CD14-positive monocyte (primary cell): Measurements from ENCODE around the gene TTC32. TPM values are rescaled to one million over a fixed set of nuclear protein-coding genes. Genes with fewer than 3 reads are reported as not detected.
"Not testable (repeated sequence)": the region's sequence is repeated elsewhere in the genome, so short reads cannot be mapped to it uniquely, and the experiment has no call there.

Experiments
- DNase-seq, 3 donors: peaks; one replicate each; pipeline ENCODE4 v3.0.0-alpha.2; 2011 to 2022
- H2AFZ ChIP-seq: 2 replicates; pipeline ENCODE4 v1.6.0; 2012; ENCODE audit warnings: mild to moderate bottlenecking, low read depth, low read length, inconsistent platforms; ENCODE audit not compliant: insufficient read depth, poor library complexity, severe bottlenecking
- H3K27ac ChIP-seq, 2 donors: 1 replicate in 1 of 2; 2 replicates in 1 of 2; pipeline ENCODE4 v1.5.1; 2012 to 2013; ENCODE audit warnings: low read length in 2 of 2, control low read depth in 1 of 2, inconsistent platforms in 1 of 2, low read depth in 1 of 2, mild to moderate bottlenecking in 1 of 2
- H3K27me3 ChIP-seq, 2 donors: one replicate each; pipeline versions ENCODE4 v1.6.0 to v1.6.1; 2011 to 2013; ENCODE audit warnings: low read length in 2 of 2; ENCODE audit not compliant: control insufficient read depth in 2 of 2, insufficient read depth in 2 of 2
- H3K36me3 ChIP-seq, 2 donors: replicated peaks in 1 of 2; 1 replicate in 1 of 2; 2 replicates in 1 of 2; pipeline versions ENCODE4 v1.5.1 to v1.6.1; 2012 to 2013; ENCODE audit warnings: low read length in 2 of 2, control low read depth in 1 of 2, inconsistent platforms in 1 of 2, mild to moderate bottlenecking in 1 of 2; ENCODE audit not compliant: insufficient read depth in 2 of 2, control insufficient read depth in 1 of 2
- H3K4me1 ChIP-seq, 2 donors: 1 replicate in 1 of 2; 2 replicates in 1 of 2; pipeline versions ENCODE4 v1.5.1 to v1.6.1; 2012 to 2013; ENCODE audit warnings: low read length in 2 of 2, control low read depth in 1 of 2, inconsistent platforms in 1 of 2, mild to moderate bottlenecking in 1 of 2, moderate library complexity in 1 of 2; ENCODE audit not compliant: insufficient read depth in 2 of 2, control insufficient read depth in 1 of 2
- H3K4me2 ChIP-seq: replicated peaks from 2 replicates; pipeline ENCODE3; 2012; ENCODE audit warnings: low read length, moderate library complexity, mild to moderate bottlenecking; ENCODE audit not compliant: poor library complexity, severe bottlenecking; ENCODE audit errors: extremely low read depth
- H3K4me3 ChIP-seq, 3 experiments: fragments of 200-600 bp in 1 of 3; sonication (generic) in 1 of 3; replicated peaks in 1 of 3; 1 replicate in 2 of 3; 2 replicates in 1 of 3; pipeline ENCODE4 v1.5.1; 2011 to 2013; ENCODE audit warnings: low read length in 3 of 3, mild to moderate bottlenecking in 3 of 3, control low read depth in 2 of 3, low read depth in 2 of 3, inconsistent platforms in 1 of 3, moderate library complexity in 1 of 3
- H3K79me2 ChIP-seq: 2 replicates; pipeline ENCODE4 v1.6.0; 2012; ENCODE audit warnings: mild to moderate bottlenecking, control low read depth, inconsistent platforms, low read length, moderate library complexity; ENCODE audit not compliant: insufficient read depth
- H3K9ac ChIP-seq: 2 replicates; pipeline ENCODE4 v1.6.0; 2017; ENCODE audit warnings: low read length, mild to moderate bottlenecking; ENCODE audit not compliant: insufficient read depth, poor library complexity, severe bottlenecking
- H3K9me3 ChIP-seq, 2 donors: replicated peaks in 1 of 2; 1 replicate in 1 of 2; 2 replicates in 1 of 2; pipeline versions ENCODE4 v1.5.1 to v1.6.1; 2012 to 2013; ENCODE audit warnings: low read length in 2 of 2, control low read depth in 1 of 2; ENCODE audit not compliant: control insufficient read depth in 1 of 2, insufficient read depth in 1 of 2
- H4K20me1 ChIP-seq: 2 replicates; pipeline ENCODE4 v1.6.0; 2012; ENCODE audit warnings: mild to moderate bottlenecking, low read length, control low read depth, moderate library complexity; ENCODE audit not compliant: insufficient read depth
- H3K27ac Mint-ChIP-seq, 7 donors: one replicate each; pipeline ENCODE4 v1.8.0; 2020; ENCODE audit warnings: mild to moderate bottlenecking in 7 of 7, mixed read lengths in 7 of 7, moderate library complexity in 6 of 7, inconsistent platforms in 2 of 7
- H3K27me3 Mint-ChIP-seq, 3 donors: one replicate each; pipeline ENCODE4 v1.8.0; 2021 to 2022; ENCODE audit warnings: low read depth in 3 of 3, mild to moderate bottlenecking in 3 of 3, mixed read lengths in 3 of 3, moderate library complexity in 3 of 3, inconsistent platforms in 1 of 3
- H3K36me3 Mint-ChIP-seq, 2 donors: one replicate each; pipeline ENCODE4 v1.8.0; 2020; ENCODE audit warnings: mixed read lengths in 2 of 2, inconsistent platforms in 1 of 2, mild to moderate bottlenecking in 1 of 2
- H3K4me1 Mint-ChIP-seq: one replicate; pipeline ENCODE4 v1.8.0; 2020; ENCODE audit warnings: mild to moderate bottlenecking, mixed read lengths
- H3K4me3 Mint-ChIP-seq, 2 donors: one replicate each; pipeline ENCODE4 v1.8.0; 2020; ENCODE audit warnings: mild to moderate bottlenecking in 2 of 2, mixed read lengths in 2 of 2, moderate library complexity in 1 of 2
- H3K9me3 Mint-ChIP-seq, 7 donors: one replicate each; pipeline ENCODE4 v1.8.0; 2020 to 2022; ENCODE audit warnings: mixed read lengths in 7 of 7, mild to moderate bottlenecking in 6 of 7, moderate library complexity in 6 of 7, inconsistent platforms in 2 of 7
- WGBS: methylation state at CpG from one replicate; pipeline ENCODE4 v1.1.5; 2013; ENCODE audit warnings: missing lambda C conversion rate; ENCODE audit not compliant: insufficient coverage; 5-methylcytosine and 5-hydroxymethylcytosine counted together
- intact Hi-C, 2 donors: fragments of 100-400 bp; cut with micrococcal nuclease; formaldehyde crosslinking; loops; one replicate each; pipeline versions ENCODE4 v1.15.0 to v1.15.1; 2023
- polyA plus RNA-seq, 3 donors: library from polyadenylated mRNA; depleted of rRNA in 1 of 3; unstranded in 2 of 3; stranded (reverse) in 1 of 3; fragments of 300-500 nt in 2 of 3; fragments of >200 nt in 1 of 3; fragmentation: Illumina TruSeq in 2 of 3; gene quantifications; 1 replicate in 2 of 3; 2 replicates in 1 of 3; pipeline ENCODE4 v1.2.3, GENCODE V29; 2012 to 2021
- TF ChIP-seq, protein P1 (sequence below): fragments of 200-600 bp; IDR thresholded peaks from one replicate; pipeline ENCODE4 v1.8.0; 2022; ENCODE audit warnings: antibody characterized with exemption, mild to moderate bottlenecking

Gene TTC32
- polyA plus RNA-seq, 3 donors: 17.6 to 27.7 (median 20.1) TPM

DNA sequence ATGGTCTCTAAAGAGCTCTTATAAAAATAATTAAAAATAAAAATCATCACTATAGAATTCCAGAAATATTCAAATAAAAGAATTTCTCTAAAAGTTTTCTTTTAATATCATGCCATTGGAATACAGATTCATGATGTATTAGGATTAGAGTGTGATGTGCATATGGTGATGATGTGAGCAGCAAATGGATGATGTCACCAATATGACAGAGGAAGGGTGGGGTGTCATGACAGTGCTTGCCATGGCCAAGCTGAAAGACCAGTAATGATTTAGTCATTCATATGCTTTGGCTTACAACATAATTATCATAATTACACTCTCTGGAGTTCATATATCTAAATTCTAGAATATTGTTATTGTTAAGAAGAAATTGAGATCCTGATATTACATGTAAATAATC, 27.4 kb upstream of the TTC32 start:
- Histone ChIP-seq H4K20me1 (no peaks in the 10 kb centered on the region), H3K4me1 (no peaks in the 10 kb centered on the region), H3K79me2 (no peaks in the 10 kb centered on the region), H2AFZ (no peak overlapping the region), H3K27ac (no peak overlapping the region), H3K36me3 (no peaks in the 10 kb centered on the region), H3K4me2 (no peak overlapping the region), H3K9me3 (peaks cover 21% of the 10 kb centered on the region in 2 donors), H3K4me3 (no peak overlapping the region), H3K9ac (no peak overlapping the region), H3K27me3 (no peaks in the 10 kb centered on the region)
- no peak overlapping the region for H3K4me3 Mint-ChIP-seq
- DNase-seq: no peak
- H3K27me3 Mint-ChIP-seq: no peaks in the 10 kb centered on the region
- peaks cover 7 to 18% of the 10 kb centered on the region in 2 donors for H3K36me3 Mint-ChIP-seq
- TF ChIP-seq, protein P1, sequence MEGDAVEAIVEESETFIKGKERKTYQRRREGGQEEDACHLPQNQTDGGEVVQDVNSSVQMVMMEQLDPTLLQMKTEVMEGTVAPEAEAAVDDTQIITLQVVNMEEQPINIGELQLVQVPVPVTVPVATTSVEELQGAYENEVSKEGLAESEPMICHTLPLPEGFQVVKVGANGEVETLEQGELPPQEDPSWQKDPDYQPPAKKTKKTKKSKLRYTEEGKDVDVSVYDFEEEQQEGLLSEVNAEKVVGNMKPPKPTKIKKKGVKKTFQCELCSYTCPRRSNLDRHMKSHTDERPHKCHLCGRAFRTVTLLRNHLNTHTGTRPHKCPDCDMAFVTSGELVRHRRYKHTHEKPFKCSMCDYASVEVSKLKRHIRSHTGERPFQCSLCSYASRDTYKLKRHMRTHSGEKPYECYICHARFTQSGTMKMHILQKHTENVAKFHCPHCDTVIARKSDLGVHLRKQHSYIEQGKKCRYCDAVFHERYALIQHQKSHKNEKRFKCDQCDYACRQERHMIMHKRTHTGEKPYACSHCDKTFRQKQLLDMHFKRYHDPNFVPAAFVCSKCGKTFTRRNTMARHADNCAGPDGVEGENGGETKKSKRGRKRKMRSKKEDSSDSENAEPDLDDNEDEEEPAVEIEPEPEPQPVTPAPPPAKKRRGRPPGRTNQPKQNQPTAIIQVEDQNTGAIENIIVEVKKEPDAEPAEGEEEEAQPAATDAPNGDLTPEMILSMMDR: no peak
- intact Hi-C loops: no loop called here
- H3K4me1 Mint-ChIP-seq: no peaks in the 10 kb centered on the region
- H3K9me3 Mint-ChIP-seq: peaks cover 18 to 36% (median 27%) of the 10 kb centered on the region in 7 donors
- H3K27ac Mint-ChIP-seq: no peak overlapping the region

DNA sequence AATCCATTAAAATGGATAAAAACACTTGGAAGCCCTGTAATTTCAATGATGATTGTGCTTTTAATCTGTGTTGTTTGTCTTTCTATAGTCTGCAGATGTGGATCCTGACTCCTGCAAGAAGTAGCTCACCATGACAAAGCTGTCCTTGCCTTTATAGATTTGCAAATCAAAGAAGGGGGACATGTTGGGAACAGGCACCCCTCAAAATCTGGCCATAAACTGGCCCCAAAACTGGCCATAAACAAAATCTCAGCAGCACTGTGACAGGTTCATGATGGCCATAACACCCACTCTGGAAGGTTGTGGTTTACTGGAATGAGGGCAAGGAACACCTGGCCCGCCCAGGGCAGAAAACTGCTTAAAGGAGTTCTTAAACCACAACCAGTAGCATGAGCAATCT, 26.0 kb upstream of the TTC32 start:
- H3K9ac ChIP-seq, H3K4me1 ChIP-seq, H3K79me2 ChIP-seq, H3K4me2 ChIP-seq, H3K27ac Mint-ChIP-seq, H3K27me3 ChIP-seq, H2AFZ ChIP-seq, H3K4me3 ChIP-seq, H3K27ac ChIP-seq, H3K36me3 ChIP-seq, H3K4me1 Mint-ChIP-seq, H3K4me3 Mint-ChIP-seq, intact Hi-C loops, H3K27me3 Mint-ChIP-seq, DNase-seq, H4K20me1 ChIP-seq: not testable (repeated sequence)
- Mint-ChIP-seq H3K9me3 (peaks cover 21 to 39% (median 30%) of the 10 kb centered on the region in 7 donors), H3K36me3 (peaks cover 9 to 18% of the 10 kb centered on the region in 2 donors)
- WGBS: 67% methylated on average over 1 of the region's 1 CpG
- peaks cover 21% of the 10 kb centered on the region in 2 donors for H3K9me3 ChIP-seq

DNA sequence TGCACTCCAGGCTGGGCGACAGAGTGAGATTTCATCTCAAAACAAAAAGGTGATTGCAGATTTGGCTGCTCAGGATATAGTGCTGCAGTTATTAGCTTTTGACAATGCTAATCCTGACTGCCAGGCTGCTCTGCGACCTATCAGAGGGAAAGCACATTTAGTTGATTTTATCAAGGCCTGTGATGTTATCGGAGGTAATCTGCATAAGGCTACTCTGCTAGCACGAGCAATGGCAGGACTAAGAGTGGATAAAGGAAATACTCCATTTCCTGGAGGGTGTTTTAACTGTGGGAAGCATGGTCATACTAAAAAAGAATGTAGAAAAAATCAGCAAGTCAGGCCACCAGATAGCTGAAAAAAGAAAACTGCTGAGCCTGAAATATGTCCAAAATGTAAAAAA, 22.7 kb upstream of the TTC32 start:
- H3K4me2 ChIP-seq, intact Hi-C loops, H4K20me1 ChIP-seq, H2AFZ ChIP-seq, H3K36me3 Mint-ChIP-seq, H3K27me3 Mint-ChIP-seq, H3K27ac Mint-ChIP-seq, H3K79me2 ChIP-seq, H3K9ac ChIP-seq, H3K27me3 ChIP-seq, H3K4me3 ChIP-seq, H3K4me1 ChIP-seq, H3K27ac ChIP-seq, H3K36me3 ChIP-seq, H3K4me1 Mint-ChIP-seq, DNase-seq, H3K4me3 Mint-ChIP-seq: not testable (repeated sequence)
- peaks cover 18 to 21% of the 10 kb centered on the region in 2 donors for H3K9me3 ChIP-seq
- H3K9me3 Mint-ChIP-seq: peaks cover 30 to 50% (median 36%) of the 10 kb centered on the region in 7 donors
- 100% methylated on average over 4 of the region's 4 CpGs for WGBS

DNA sequence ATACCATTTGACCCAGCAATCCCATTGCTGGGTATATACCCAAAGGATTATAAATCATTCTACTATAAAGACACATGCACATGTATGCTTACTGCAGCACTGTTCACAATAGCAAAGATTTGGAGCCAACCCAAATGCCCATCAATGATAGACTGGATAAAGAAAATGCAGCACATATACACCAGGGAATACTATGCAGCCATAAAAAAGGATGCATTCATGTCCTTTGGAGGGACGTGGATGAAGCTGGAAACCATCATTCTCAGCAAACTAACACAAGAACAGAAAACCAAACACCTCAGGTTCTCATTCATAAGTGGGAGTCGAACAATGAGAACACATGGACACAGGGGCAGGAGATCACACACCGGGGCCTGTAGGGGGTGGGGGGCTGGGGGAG, 20.4 kb upstream of the TTC32 start:
- intact Hi-C loops, H3K4me1 Mint-ChIP-seq, H3K4me3 ChIP-seq, H3K4me3 Mint-ChIP-seq, H3K9me3 ChIP-seq, H3K27ac ChIP-seq, H3K36me3 ChIP-seq, H3K27me3 Mint-ChIP-seq, H3K27ac Mint-ChIP-seq, H3K27me3 ChIP-seq, H4K20me1 ChIP-seq, H2AFZ ChIP-seq, H3K79me2 ChIP-seq, H3K4me1 ChIP-seq, H3K36me3 Mint-ChIP-seq, DNase-seq, H3K9ac ChIP-seq, H3K4me2 ChIP-seq: not testable (repeated sequence)
- H3K9me3 Mint-ChIP-seq: peaks cover 17 to 33% (median 28%) of the 10 kb centered on the region in 7 donors
- WGBS: no CpG with 5 or more reads among the region's 3 CpGs
